Hepatocyte (in vitro differentiated cells): ENCODE measurements around the gene TTC12.

Source experiments
- CTCF ChIP-seq: fragments of 200-600 bp; sonication (generic); IDR thresholded peaks from 2 replicates; pipeline ENCODE4 v1.5.1; 2016; ENCODE audit warnings: antibody characterized with exemption, mild to moderate bottlenecking; ENCODE audit not compliant: poor library complexity
- EZH2phosphoT487 ChIP-seq: fragments of 200-600 bp; sonication (generic); IDR thresholded peaks from one replicate; pipeline ENCODE4 v1.6.1; 2018; ENCODE audit warnings: antibody characterized with exemption, mild to moderate bottlenecking, low read depth, moderate library complexity; ENCODE audit not compliant: unreplicated experiment, severe bottlenecking

GRCh38 chr11:113293936-113294335, 20.4 kb upstream of the TTC12 start:
- TF ChIP-seq CTCF (no peak), EZH2phosphoT487 (no peak)
